Measurements from ENCODE around the gene NSMF. TPM values are rescaled to one million over a fixed set of nuclear protein-coding genes. Genes with fewer than 3 reads are reported as not detected.
"Not testable (repeated sequence)": the region's sequence is repeated elsewhere in the genome, so short reads cannot be mapped to it uniquely, and the experiment has no call there.

The NSMF gene
- total RNA-seq, 1 donor from 2014 or later: 13.2 TPM

DNA sequence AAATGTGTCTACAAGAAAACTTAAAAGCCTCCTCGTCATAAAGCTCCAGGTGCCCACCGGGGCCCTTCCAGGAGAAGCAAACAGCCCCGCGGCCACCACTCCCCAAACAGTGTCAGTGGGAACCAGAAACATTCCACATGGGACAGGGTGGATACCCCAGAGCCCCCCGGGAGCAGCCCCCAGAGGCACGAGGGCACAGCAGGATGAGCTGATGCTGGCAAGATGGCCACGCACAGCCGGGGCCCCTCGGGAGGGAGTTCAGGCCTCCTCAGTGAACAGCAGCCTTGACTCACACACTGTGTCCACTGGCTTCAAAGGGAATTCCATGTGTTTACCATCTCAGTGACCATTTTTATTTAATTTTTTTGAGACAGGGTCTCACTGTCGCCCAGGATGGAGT, 46.7 kb downstream of the NSMF start:
- DNase-seq (ENCODE audit: low read depth in 2 of 2): no peak

DNA sequence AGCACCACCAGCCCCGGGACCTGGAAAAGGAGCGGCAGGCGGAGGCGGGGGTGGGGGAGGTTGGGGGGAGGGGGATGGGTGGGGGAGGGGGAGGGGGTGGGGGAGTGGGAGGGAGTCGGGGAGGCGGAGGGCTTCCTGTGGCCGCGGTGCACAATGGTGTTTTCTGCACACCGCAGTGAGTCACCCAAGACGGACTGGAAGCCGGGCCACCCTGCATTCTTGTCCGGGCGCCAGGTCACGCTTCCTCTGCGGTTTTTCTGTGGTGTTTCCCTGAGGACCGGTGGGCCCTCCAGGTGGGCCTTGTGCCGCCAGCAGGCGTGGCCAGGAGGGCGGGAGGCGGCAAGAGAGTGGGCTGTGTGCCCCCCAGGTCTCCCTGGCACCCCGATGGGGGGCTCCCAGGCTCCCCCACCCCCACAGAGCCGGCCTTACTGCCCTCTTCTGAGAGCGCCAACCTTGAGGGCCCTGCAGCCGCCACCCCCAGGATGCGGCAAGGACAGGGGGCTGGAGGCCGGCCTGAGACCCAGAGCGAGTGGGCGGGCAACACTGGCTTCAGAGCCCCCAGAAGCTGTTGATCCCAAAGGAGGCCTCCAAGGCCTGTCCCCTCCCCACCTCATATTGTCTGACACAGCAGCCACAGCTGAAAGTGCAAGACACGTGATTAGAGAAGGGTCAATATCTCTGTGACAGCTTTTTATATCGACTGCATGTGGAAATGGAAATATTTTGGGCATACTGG, 47.3 kb downstream of the NSMF start:
- peak; percentile 82 to 98 for DNase-seq (ENCODE audit: low read depth in 2 of 2)

DNA sequence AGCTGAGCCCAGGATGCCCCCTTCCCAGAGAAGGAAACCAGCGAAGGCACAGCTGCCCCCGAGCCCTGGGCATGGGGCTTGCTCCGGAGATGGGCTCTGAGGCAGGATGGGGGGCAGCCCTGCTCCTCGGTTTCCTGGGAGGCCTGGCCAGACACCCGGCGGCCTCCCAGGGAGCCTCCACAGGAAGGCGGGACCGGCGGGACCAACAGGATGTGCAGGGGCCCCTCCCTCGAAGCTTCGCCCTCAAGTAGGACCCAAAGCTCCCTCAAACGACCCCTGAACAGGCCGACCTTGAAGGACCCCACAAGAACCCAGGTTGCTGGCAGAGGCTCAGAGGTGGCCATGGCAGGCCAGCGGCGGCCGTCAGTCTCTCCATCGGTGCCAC, 47.9 kb downstream of the NSMF start:
- no peak for DNase-seq (ENCODE audit: low read depth in 2 of 2)

DNA sequence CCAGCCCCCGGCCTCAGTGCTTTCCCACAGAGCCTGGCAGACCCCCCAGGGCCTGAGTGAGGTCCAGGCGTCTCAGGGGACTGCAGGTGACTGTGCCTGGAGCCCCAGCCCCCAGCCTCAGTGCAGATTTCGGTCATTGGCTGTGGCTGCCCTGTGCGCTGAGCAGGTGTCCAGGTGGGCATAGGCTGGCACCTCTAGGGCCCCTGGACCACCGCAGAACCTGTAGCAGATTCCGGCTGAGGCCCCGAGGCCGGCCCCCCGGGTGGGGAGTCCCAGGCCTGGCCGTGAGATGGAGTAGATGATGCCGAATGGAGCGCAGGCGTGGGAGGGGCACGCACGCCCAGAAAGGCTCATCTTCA, 48.3 kb downstream of the NSMF start:
- no peak for DNase-seq (ENCODE audit: low read depth in 2 of 2)

DNA sequence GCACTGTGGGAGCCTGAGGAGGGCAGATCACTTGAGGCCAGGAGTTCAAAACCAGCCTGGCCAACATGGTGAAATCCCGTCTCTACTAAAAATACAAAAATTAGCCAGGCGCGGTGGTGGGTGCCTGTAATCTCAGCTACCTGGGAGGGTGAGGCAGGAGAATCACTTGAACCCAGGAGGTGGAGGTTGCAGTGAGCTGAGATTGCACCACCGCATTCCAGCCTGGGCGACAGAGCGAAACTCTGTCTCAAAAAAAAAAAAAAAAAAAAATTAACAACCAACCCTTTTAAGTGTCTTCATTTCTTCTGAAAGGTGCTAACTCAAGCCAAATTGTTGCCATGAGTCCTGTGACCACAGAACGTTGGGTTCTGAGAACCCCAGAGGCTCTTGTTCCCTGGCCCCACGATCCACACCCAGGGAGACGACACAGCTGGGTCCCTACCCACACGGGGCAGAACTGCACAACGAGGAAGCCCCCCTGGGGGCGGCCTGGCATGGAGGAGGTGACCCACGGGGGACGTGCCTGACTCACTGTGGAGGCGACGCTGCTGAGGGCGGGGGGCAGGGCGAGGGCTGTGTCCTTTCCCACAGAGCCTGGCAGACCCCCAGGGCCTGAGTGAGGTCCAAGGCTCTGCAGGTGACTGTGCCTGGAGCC, 48.8 kb downstream of the NSMF start:
- DNase-seq (ENCODE audit: low read depth in 2 of 2): not testable (repeated sequence)

DNA sequence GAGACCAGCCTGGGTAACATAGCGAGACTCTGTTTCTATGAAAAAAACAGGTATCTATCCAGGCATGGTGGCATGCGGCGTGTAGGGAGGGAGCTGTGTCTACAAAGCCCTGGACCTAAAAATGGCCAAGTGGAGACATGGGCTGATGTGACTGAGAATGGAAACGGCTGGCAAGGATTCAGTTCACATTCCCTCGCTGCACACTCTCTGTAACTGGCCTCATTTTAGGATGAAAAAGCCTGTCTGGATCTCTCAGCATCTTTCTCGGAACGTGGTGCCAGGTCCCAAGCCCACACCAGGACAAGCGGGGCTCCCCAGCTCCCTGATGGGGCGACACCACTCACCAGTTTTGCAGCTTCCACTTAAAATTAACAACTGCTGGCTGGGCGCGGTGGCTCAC, 49.6 kb downstream of the NSMF start:
- no peak for DNase-seq (ENCODE audit: low read depth in 2 of 2)

DNA sequence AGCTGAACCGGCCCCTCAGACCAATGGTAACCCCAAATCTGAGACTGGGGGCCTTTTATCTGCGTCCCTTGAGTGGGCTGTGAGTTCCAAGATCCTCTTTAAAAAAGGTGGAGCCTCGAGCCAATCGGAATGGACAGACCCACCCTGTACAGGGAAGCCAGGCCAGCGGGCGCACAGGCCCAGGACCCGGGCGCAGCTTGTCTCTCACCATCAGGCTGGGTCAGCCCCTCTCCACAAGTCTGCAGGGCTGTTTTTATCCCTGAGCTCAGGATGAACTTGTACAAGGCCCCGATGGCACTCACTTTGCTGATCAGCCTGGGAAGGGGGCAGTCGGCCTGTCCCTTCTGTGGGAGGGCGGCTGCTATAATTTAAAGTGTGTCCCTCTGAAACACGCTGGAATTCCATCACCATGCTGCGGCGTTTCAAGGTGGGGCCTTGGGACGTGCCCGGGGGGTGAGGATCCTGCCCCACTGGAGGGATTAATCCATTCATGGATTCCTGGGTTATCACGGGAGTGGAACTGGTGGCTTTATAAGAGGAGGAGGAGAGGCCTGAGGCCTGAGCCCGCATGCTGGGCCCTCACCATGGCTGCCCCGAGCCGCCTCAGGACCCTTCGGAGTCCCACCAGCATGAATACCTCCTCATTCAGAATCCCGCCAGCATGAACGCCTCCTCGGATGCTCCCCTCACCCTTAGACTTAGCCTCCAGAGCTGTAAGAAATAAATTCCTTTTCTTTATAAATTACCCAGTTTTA, 50.3 kb downstream of the NSMF start:
- DNase-seq (ENCODE audit: low read depth in 2 of 2): no peak

DNA sequence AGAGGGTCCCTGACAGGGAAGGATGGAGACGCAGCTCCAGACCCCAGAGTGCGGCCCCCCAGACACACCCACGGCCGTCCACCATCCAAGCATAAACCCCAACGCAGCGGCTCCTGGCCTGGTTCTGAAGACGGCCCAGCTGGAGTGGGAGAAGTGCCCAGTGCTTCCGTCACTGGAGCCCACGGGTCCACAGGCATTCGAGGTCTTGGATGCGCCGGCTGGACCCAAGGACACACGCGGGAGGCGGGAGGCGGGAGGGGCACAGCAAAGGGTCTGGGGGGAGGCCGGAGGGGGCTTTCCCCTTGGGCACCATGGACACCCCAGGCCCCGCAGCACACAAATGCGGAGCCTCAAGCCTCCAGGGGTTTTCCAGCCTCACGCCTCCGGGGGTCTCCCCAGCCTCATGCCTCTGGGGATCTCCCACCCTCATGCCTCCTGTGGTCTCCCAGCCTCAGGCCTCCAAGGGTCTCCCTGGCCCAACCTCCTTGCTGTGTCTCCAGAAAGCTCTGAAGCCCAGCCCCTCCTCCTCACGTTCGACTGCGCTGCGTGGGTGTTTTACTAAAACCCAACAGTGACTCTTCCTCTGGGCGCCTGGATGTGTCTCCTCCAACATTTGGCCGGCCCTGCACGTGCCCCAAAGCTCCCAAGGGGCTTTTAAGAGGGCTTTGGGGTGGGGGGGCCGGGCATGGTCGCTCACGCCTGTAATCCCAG, 51.4 kb downstream of the NSMF start:
- DNase-seq (ENCODE audit: low read depth in 2 of 2): no peak

DNA sequence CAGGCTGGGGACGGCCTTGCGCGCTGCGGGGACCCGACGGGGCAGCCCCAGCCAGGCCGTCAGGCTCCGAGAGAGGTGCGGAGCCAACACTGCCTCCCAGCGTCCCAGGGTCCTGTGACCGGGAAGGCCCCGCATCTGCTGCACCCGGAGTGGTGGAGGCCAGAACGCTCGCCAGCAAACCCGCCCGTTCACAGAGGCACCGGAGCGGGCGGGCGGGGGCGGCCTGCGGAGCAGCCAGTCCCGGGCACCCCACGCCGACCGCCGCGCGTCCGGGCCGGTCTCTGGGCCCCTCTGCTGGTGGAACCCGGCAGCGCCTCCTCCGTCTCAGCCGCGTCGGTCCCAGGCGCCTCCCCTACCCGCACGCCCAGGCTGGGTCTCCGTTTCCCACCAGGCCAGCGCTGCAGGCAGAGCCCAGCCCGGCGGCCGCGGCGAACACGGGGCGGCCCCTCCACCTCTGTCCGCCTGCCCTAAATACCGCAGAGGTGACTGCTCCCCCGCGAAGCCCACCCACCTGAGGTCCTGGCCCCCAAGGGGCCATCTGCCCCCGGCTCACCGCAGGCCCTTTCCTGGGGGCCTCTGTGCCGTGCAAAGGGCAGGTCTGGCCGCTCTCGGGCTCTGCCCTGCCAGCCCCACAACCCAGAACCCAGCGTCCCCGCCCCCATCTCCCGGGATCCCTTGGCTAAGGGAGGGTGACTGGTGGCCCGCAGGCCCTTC, 52.1 kb downstream of the NSMF start:
- peak; percentile 43 to 90 for DNase-seq (ENCODE audit: low read depth in 2 of 2)

DNA sequence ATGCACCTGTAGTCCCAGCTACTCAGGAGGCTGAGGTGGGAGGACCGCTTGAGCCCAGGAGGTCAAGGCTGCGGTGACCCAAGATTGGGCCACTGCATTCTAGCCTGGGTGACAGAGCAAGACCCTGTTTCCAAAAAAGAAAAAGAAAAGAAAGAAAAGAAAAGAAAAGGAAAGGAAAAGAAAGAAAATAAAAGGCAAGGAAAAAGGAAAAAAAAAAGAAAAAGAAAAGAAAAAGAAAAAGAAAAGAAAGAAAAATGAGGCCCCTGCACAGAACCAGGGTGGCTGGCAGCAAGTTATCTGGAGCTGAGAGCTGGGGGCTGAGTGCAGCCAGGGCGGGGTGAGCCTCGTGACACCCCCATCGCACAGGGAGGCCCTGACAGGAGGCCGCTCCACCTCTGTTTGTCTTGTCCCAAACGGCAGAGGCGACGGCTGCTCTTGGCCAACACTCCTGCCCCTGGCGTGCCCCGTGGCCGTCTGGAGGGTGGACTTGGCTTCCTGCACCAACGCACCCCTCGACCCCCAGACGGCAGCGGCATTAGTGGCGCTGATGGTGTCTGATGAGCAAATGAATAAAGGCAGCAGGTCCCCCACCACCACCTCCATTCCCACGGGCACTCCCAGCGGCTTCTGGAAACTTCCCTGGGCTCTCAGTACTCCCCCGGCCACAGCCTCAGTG, 52.9 kb downstream of the NSMF start:
- DNase-seq (ENCODE audit: low read depth in 2 of 2): no peak

DNA sequence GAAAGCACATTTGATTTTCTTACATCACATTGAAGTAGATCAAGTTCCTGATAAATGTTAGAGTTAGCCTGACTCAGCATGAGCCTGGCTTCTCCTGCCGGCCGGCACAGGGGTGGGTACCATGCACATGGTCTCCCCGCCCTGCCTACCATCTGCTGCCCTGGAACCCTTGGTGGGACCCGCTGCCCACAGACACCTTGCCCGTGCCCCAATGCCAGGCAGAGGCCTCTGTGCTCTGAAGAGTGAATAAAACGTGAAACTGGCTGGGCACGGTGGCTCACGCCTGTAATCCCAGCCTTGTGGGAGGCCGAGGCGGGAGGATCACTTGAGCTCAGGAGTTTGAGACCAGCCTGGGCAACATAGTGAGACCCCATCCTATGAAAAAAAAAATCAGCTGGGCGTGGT, 53.5 kb downstream of the NSMF start:
- DNase-seq (ENCODE audit: low read depth in 2 of 2): no peak

DNA sequence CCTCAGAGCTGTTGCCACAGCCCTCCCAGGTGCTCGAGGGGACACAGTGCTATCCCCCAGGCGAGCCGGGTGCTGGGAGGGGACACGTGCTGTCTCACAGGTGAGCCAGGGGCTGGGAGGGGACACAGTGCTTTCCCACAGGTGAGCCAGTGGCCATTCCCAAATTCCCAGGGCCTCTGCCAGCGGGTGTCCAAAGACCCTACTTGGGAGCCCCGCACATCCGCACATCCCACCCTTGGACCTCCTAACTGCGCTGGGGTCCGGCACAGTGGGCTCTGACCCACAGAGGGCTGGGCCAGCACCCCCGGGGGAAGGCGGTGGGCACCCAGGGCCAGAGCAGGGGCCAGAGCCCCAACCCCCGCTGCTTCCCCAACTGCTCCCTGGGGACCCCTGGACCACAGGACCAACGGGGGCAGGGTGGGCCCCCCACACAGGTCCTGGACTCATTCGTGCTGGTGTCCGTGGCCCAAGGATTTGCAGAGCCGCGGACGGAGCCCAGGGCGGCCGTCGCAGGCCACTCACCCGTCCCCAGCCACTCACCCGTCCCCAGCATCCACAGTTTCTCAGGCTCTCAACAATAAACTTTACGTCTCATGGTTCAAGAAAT, 54.1 kb downstream of the NSMF start:
- DNase-seq (ENCODE audit: low read depth in 2 of 2): no peak

DNA sequence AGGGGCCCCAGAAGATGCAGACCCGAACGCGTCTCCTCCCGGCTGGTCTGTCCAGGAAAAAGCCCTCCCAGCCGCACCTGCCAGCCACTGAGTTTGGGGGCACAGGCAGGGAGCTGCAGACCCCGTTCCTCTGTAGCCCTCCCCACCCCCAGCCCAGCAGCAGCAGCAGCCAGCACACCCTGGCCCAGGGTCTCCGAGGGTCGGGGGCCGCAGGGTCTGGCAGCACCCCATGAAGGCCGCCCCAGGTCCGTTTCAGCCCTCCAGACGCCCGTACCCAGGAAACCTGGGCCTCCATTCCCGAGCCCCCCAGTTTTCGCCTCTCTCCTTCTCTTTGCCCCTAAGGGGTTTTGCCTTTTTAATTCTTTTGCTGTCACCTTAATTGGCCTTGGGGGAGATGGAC, 55.9 kb downstream of the NSMF start:
- DNase-seq (ENCODE audit: low read depth in 2 of 2): no peak

DNA sequence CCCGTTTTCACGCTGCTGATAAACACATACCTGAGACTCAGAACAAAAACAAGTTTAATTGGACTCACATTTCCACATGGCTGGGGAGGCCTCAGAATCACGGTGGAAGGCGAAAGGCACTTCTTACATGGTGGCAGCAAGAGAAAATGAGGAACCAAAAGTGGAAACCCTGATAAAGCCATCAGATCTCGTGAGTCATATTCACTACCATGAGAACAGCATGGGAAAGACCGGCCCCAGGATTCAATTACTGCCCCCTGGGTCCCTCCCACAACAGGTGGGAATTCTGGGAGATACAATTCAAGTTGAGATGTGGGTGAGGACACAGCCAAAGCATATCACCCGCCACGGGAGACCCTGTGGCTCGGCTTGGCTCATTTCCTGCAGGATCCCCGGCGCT, 56.4 kb downstream of the NSMF start:
- DNase-seq (ENCODE audit: low read depth in 2 of 2): no peak

DNA sequence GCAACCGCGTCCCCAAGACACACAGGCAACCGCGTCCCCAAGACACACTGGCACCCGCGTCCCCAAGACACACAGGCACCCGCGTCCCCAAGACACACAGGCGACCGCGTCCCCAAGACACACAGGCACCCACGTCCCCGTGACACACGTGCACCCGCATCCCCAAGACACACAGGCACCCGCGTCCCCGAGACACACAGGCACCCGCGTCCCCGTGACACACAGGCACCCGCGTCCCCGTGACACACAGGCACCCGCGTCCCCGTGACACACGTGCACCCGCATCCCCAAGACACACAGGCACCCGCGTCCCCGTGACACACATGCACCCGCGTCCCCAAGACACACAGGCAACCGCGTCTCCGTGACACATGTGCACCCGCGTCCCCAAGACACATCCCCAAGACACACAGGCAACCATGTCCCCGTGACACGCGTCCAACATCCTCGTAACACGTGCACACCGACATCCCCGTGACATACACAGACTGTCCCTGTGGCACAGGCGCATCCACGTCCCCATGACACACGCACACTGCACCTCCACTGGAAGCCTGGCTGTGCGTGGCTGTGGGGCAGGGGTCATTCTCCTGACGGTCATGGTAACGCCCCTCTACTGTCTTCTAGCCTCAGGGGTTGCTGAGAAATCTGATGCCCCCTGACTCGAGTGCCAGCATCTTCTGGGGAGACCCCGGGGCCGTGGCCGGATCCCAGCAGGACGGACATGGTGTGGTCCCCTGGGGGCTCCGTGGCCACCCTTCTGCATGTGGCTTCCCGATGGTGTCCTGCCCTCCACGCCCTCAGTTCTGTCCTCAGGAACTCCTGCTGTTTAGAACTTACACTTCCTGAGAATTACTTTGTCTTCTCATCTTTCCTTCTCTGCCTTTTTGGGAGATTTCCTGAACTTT, 60.3 kb downstream of the NSMF start:
- DNase-seq (ENCODE audit: low read depth in 2 of 2): no peak

DNA sequence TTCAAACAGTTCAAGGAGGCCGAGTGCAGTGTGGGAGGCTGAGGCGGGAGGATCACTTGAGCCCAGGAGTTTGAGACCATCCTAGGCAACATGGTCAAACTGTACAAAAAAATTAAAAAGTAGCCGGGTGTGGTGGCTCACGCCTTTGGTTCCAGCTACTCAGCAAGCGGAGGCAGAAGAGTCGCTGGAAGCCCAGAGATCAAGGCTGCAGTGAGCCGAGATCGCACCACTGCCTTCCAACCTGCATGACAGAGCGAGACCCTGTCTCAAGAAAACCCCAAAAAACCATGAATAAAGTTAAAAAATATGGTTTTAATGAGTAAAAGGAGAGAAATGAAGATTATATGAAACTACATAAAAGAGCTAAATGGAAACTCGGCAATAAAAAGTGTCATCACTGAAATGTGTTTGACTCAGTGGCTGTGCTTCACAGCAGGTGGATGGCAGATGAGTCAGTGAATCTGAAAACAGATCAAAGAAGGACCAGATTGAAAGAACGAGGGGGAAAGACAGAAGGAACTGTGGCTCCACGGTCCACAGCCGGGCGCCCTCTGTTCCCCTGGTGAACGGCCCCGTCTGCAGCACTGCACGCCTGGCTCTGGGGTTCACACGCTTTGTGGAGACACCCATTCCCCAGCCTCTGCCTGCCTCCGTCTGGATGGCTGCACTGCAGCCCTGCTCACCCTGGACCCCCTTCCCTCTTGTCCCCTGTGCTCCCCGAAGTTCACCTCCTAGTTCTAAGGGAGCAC, 61.3 kb downstream of the NSMF start:
- no peak for DNase-seq (ENCODE audit: low read depth in 2 of 2)

Measured in dermis microvascular lymphatic vessel endothelial cell (primary cell).